Left lobe of liver (tissue), 2 donors: Measurements from ENCODE around the gene ZNF669. TPM values are rescaled to one million over a fixed set of nuclear protein-coding genes. Genes with fewer than 3 reads are reported as not detected.

Experiments
- ATAC-seq: fragments of 200-7000 bp; cut with Tn5 transposase; one replicate; pipeline ENCODE4 v1.9.1; 2020; ENCODE audit warnings: mild to moderate bottlenecking, moderate library complexity
- DNase-seq: peaks from one replicate; pipeline ENCODE4 v3.0.0-alpha.2; 2020; ENCODE audit warnings: low spot score
- total RNA-seq: library from RNA; stranded (reverse); gene quantifications from one replicate; pipeline ENCODE4 v1.2.1, GENCODE V29; 2021
- donor health status: DM: no; HTN: no; CAD: no; lungs with moderate emphysema.
- donor health status: DM: no; HTN: yes; CAD: no.

ZNF669 gene
- total RNA-seq, 1 donor from 2014 or later: 1.7 TPM

GRCh38 chr1:247111700-247112478 lies 7.7 kb upstream of the ZNF669 start:
- ATAC-seq (peak; percentile 88), DNase-seq (peak; percentile 79)

- ATAC-seq (peak; percentile 16), DNase-seq (no peak)
These were observed 7.1 kb upstream of the ZNF669 start for GRCh38 chr1:247111259-247111699.

- no peak for ATAC-seq
- no peak for DNase-seq
These were observed 6.6 kb upstream of the ZNF669 start for GRCh38 chr1:247110627-247111258.

- DNase-seq (no peak), ATAC-seq (no peak)
These were observed 3.5 kb upstream of the ZNF669 start for GRCh38 chr1:247107694-247108093.

- DNase-seq (no peak), ATAC-seq (no peak)
These were observed 1.8 kb upstream of the ZNF669 start for GRCh38 chr1:247105966-247106365.

- ATAC-seq (no peak), DNase-seq (no peak)
These were observed 809 bp upstream of the ZNF669 start for GRCh38 chr1:247104965-247105364.

GRCh38 chr1:247102381-247102780 lies 1.8 kb downstream of the ZNF669 start:
- ATAC-seq: no peak

GRCh38 chr1:247100676-247101279 lies 3.4 kb downstream of the ZNF669 start:
- ATAC-seq (no peak), DNase-seq (no peak)

More at GRCh38 chr1:247102381-247102780, 1.8 kb downstream of the ZNF669 start:
- no peak for DNase-seq

- ATAC-seq: no peak
- DNase-seq: no peak
These were observed 7.2 kb downstream of the ZNF669 start for GRCh38 chr1:247096958-247097357.

GRCh38 chr1:247096544-247096943 lies 7.6 kb downstream of the ZNF669 start:
- DNase-seq (no peak), ATAC-seq (no peak)

GRCh38 chr1:247096112-247096511 lies 8.0 kb downstream of the ZNF669 start:
- ATAC-seq: no peak
- DNase-seq: no peak

GRCh38 chr1:247090455-247090854 lies 13.7 kb downstream of the ZNF669 start:
- ATAC-seq (no peak), DNase-seq (no peak)

- DNase-seq: no peak
- ATAC-seq: no peak
These were observed 14.4 kb downstream of the ZNF669 start for GRCh38 chr1:247089616-247090375.

GRCh38 chr1:247088967-247089366 lies 15.2 kb downstream of the ZNF669 start:
- ATAC-seq (no peak), DNase-seq (no peak)

GRCh38 chr1:247087256-247087655 lies 16.9 kb downstream of the ZNF669 start:
- ATAC-seq (no peak), DNase-seq (no peak)

- no peak for ATAC-seq
- DNase-seq: no peak
These were observed 18.8 kb downstream of the ZNF669 start for GRCh38 chr1:247085310-247085709.

GRCh38 chr1:247084771-247085170 lies 19.4 kb downstream of the ZNF669 start:
- no peak for DNase-seq
- ATAC-seq: no peak

- no peak for DNase-seq
- ATAC-seq: peak; percentile 20
These were observed 24.8 kb downstream of the ZNF669 start for GRCh38 chr1:247079141-247079874.

- ATAC-seq: peak; percentile 99
These were observed 25.7 kb downstream of the ZNF669 start, which contains the start of gene ZNF670 for GRCh38 chr1:247078258-247079140. Gene ZNF670, minus strand, starts transcription at chr1:247078811. Its CDS starts 215 bp downstream, at chr1:247078596.

More at GRCh38 chr1:247078258-247079140, 25.7 kb downstream of the ZNF669 start, which contains the start of gene ZNF670:
- peak; percentile 96 for DNase-seq
